GM12875 (cell line): ENCODE data around the gene PCBP3.
"Not testable (repeated sequence)": the region's sequence is repeated elsewhere in the genome, so short reads cannot be mapped to it uniquely, and the experiment has no call there.

Experiments used
- H3K4me3 ChIP-seq: one replicate; pipeline ENCODE4 v1.5.1; 2011; ENCODE audit warnings: low read depth, low read length, control low read depth
- TF ChIP-seq, protein P1 (sequence below): IDR thresholded peaks from 2 replicates; pipeline ENCODE4 v1.5.1; 2011; ENCODE audit warnings: low read depth, mild to moderate bottlenecking, control low read depth, inconsistent platforms, low read length, moderate library complexity, borderline replicate concordance; ENCODE audit not compliant: insufficient read depth

The PCBP3 gene

GRCh38 chr21:45848331-45848730, 204.8 kb downstream of the PCBP3 start:
- TF ChIP-seq, protein P1, sequence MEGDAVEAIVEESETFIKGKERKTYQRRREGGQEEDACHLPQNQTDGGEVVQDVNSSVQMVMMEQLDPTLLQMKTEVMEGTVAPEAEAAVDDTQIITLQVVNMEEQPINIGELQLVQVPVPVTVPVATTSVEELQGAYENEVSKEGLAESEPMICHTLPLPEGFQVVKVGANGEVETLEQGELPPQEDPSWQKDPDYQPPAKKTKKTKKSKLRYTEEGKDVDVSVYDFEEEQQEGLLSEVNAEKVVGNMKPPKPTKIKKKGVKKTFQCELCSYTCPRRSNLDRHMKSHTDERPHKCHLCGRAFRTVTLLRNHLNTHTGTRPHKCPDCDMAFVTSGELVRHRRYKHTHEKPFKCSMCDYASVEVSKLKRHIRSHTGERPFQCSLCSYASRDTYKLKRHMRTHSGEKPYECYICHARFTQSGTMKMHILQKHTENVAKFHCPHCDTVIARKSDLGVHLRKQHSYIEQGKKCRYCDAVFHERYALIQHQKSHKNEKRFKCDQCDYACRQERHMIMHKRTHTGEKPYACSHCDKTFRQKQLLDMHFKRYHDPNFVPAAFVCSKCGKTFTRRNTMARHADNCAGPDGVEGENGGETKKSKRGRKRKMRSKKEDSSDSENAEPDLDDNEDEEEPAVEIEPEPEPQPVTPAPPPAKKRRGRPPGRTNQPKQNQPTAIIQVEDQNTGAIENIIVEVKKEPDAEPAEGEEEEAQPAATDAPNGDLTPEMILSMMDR = no peak
- H3K4me3 ChIP-seq = no peak overlapping the region

GRCh38 chr21:45848805-45849204, 205.3 kb downstream of the PCBP3 start:
- TF ChIP-seq, protein P1 = no peak

GRCh38 chr21:45849651-45850050, 206.1 kb downstream of the PCBP3 start:
- no peak overlapping the region for H3K4me3 ChIP-seq
- TF ChIP-seq, protein P1 = no peak

More at GRCh38 chr21:45848805-45849204, 205.3 kb downstream of the PCBP3 start:
- H3K4me3 ChIP-seq = no peak overlapping the region

- TF ChIP-seq, protein P1 = no peak
These were observed 206.7 kb downstream of the PCBP3 start for GRCh38 chr21:45850181-45850580.

DNA sequence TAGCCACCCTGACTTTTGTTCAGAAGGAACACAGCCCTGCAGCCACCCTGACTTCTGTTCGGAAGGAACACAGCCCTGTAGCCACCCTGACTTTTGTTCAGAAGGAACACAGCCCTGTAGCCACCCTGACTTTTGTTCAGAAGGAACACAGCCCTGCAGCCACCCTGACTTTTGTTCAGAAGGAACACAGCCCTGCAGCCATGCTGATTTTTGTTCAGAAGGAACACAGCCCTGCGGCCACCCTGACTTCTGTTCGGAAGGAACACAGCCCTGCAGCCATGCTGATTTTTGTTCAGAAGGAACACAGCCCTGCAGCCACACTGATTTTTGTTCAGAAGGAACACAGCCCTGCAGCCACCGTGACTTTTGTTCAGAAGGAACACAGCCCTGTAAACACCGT, 208.9 kb downstream of the PCBP3 start:
- H3K4me3 ChIP-seq = not testable (repeated sequence)

More at GRCh38 chr21:45850181-45850580, 206.7 kb downstream of the PCBP3 start:
- H3K4me3 ChIP-seq = no peak overlapping the region

DNA sequence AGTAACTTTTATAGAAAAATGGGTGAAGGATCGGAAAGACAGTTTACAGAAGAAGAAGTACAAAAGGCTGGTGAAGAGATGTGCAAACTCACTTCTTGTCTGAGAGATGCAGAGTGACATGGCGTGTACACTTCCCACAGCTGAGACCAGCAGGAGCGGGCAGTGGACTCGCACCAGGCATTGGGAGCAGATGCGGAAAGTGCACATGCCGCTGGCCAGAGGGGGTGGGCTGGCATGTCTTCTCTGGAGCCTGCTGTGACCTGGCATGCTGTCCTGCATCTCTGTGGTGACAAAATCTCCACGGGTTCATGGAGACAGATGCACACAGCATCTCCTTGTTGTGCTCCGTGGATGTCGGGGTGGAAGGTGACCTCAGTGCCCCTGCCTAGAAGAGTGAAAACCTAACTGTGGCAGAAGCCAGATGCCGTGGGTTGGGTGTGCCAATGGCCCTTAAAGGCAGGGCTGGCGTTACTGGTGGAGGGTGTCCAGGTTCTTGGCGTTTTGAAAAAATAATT, 209.4 kb downstream of the PCBP3 start:
- TF ChIP-seq, protein P1 = no peak

DNA sequence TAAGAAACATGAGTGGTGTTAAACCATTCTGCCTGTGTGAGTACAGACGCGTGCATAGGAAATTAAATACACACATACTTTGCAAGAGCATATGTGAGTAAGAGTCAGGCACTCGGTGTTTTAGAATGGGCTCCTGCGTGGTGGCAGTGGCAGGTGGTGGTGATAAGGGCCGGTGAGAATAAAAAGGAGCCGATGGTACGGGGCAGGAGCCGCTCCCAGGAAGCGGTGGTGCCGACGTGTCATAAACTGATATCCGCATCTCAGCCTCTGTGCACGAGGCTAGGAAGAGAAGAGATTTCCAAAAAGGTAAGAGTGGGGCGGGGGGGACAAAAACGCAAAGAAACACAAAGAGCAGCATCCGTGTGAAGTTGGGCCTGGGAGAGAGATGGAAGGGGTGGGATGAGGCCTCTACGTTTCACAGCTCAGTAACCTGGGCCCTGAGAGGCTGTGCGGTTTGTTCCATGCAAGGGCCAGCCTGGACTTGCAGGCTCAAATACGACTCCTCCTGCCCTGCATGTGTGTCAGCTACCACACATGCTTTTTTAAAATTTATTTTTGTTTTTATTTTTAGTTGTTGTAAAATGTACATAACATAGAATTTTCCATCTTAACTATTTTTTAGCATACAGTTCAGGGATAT, 210.3 kb downstream of the PCBP3 start:
- TF ChIP-seq, protein P1 = no peak
- no peak overlapping the region for H3K4me3 ChIP-seq

More for the DNA sequence above, 209.4 kb downstream of the PCBP3 start:
- no peak overlapping the region for H3K4me3 ChIP-seq
